Esophagus squamous epithelium (tissue), 4 donors: Measurements from ENCODE around the gene CTSH.

ENCODE experiments used
- CTCF ChIP-seq, 6 experiments: fragments of 450-650 bp in 4 of 6; fragments of 200-600 bp in 2 of 6; sonication (generic) in 2 of 6; IDR thresholded peaks; one replicate each; pipeline ENCODE4 v1.5.1; 2016 to 2019; ENCODE audit warnings: antibody characterized with exemption in 6 of 6, mild to moderate bottlenecking in 4 of 6, moderate library complexity in 4 of 6
- POLR2A ChIP-seq, 4 donors: fragments of 450-650 bp; IDR thresholded peaks; one replicate each; pipeline ENCODE4 v1.6.1; 2017; ENCODE audit warnings: antibody characterized with exemption in 4 of 4, mild to moderate bottlenecking in 4 of 4, moderate library complexity in 3 of 4

- TF ChIP-seq POLR2A (IDR thresholded peaks at IDR 0.05): no peak
- TF ChIP-seq CTCF (IDR thresholded peaks at IDR 0.05): no peak
Observed at GRCh38 chr15:78904599-78905358, 40.1 kb downstream of the CTSH start.
